ENCODE results near the gene SZT2.

DNA sequence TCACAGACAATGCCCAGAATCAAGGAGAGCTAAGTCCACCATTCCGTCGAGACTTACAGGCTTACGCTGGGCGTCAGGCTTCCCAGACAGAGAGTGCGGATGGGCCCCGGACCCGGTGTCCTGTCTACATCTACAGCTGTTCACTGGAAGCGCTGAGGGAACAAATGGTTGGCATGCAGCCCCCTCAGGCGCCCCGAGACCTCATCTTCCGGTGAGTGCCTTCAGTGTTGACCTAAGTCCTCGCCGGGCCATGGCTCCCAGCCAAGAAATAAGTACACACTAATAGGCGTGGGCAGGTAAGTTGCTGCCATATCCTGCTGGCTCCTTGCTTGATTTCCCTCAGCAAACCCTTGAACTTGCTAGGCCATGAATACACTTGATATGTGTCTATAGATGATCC, 37.8 kb downstream of the SZT2 start:
- TF ChIP-seq, protein P1, sequence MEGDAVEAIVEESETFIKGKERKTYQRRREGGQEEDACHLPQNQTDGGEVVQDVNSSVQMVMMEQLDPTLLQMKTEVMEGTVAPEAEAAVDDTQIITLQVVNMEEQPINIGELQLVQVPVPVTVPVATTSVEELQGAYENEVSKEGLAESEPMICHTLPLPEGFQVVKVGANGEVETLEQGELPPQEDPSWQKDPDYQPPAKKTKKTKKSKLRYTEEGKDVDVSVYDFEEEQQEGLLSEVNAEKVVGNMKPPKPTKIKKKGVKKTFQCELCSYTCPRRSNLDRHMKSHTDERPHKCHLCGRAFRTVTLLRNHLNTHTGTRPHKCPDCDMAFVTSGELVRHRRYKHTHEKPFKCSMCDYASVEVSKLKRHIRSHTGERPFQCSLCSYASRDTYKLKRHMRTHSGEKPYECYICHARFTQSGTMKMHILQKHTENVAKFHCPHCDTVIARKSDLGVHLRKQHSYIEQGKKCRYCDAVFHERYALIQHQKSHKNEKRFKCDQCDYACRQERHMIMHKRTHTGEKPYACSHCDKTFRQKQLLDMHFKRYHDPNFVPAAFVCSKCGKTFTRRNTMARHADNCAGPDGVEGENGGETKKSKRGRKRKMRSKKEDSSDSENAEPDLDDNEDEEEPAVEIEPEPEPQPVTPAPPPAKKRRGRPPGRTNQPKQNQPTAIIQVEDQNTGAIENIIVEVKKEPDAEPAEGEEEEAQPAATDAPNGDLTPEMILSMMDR (conservative IDR thresholded peaks at IDR 0.05), result no peak
- TF ChIP-seq EZH2 (IDR thresholded peaks at IDR 0.05; ENCODE audit: low read depth), result no peak
